ENCODE measurements around the gene CLIP2. TPM values are rescaled to one million over a fixed set of nuclear protein-coding genes. Genes with fewer than 3 reads are reported as not detected.
"Not testable (repeated sequence)": the region's sequence is repeated elsewhere in the genome, so short reads cannot be mapped to it uniquely, and the experiment has no call there.

CLIP2 gene
- polyA plus RNA-seq, 3 donors, result 1.1 to 5.2 (median 1.3) TPM

DNA sequence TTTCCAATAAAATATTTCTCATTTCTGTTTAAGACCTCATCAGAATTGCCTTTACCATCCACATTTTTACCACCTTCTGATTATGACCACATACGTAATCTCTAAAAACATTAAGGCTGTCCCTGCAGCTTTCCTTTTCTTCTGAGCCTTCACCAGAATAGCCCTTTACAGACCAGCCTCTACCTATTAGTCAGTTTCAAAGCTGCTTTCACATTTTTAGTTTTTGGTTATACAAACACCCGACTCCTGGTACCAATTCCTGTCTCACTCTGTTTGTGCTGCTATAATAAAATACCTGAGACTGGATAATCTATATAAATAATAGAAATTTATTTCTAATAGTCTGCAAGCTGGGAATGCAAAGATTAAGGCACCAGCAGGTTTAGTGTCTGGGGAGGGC lies 149.1 kb downstream of the CLIP2 start:
- H3K79me2 ChIP-seq (ENCODE audit: insufficient read depth, low read length), result no peaks in the 10 kb centered on the region
- H3K27ac Mint-ChIP-seq, result no peak overlapping the region

DNA sequence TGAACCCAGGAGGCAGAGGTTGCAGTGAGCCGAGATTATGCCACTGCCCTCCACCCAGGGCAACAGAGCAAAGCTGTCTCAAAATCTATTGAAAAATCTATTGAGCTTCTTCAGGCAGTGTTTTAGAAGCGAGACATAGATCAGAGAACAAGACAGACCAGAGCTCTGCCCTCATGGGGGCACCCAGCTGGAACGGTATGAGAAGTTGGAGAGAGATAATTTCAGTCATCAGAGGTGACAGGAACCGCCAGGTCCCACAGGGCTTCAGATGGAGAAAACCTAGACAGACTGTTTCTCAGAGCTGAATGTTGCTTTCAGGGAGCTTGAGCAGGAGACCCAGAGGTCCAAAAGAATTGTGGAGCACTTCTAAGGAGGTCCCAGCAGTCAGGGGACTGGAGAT lies 150.3 kb downstream of the CLIP2 start:
- Histone ChIP-seq H3K27me3 (ENCODE audit: control insufficient read depth in 2 of 2, insufficient read depth in 2 of 2, low read length in 2 of 2) (no peaks in the 10 kb centered on the region), H3K27ac (ENCODE audit: low read depth in 1 of 2, low read length in 2 of 2) (no peak overlapping the region), H3K36me3 (replicated peaks in 1 of 2; ENCODE audit: control insufficient read depth in 1 of 2, insufficient read depth in 2 of 2, low read length in 2 of 2) (no peaks in the 10 kb centered on the region), H2AFZ (ENCODE audit: insufficient read depth, low read depth, low read length, poor library complexity, severe bottlenecking) (no peak overlapping the region), H3K9ac (ENCODE audit: insufficient read depth, low read length, poor library complexity, severe bottlenecking) (no peak overlapping the region), H3K4me2 (replicated peaks; ENCODE audit: extremely low read depth, low read length, poor library complexity, severe bottlenecking) (no peak overlapping the region), H3K4me3 (replicated peaks in 1 of 3; ENCODE audit: low read depth in 2 of 3, low read length in 3 of 3) (no peak overlapping the region), H3K79me2 (ENCODE audit: insufficient read depth, low read length) (no peaks in the 10 kb centered on the region), H3K9me3 (replicated peaks in 1 of 2; ENCODE audit: control insufficient read depth in 1 of 2, insufficient read depth in 1 of 2, low read length in 2 of 2) (peaks cover 0 to 6% of the 10 kb centered on the region in 2 donors), H3K4me1 (ENCODE audit: control insufficient read depth in 1 of 2, insufficient read depth in 2 of 2, low read length in 2 of 2) (no peaks in the 10 kb centered on the region), H4K20me1 (ENCODE audit: insufficient read depth, low read length) (no peaks in the 10 kb centered on the region)
- intact Hi-C loops (cut with micrococcal nuclease), result no loop called here
- Mint-ChIP-seq H3K27me3 (ENCODE audit: low read depth in 3 of 3) (peaks cover 0 to 5% (median 2%) of the 10 kb centered on the region in 3 donors), H3K9me3 (peaks cover 2 to 24% (median 18%) of the 10 kb centered on the region in 7 donors), H3K4me3 (no peak overlapping the region), H3K27ac (peak overlapping the region in 1 of 7 donors; percentile 44), H3K36me3 (no peaks in the 10 kb centered on the region), H3K4me1 (no peaks in the 10 kb centered on the region)
- no peak for TF ChIP-seq CTCF (IDR thresholded peaks at IDR 0.05)
- whole genome bisulfite sequencing (ENCODE audit: insufficient coverage), result 96% methylated on average over 4 of the region's 4 CpGs
- no peak for DNase-seq

More for the DNA sequence above, 149.1 kb downstream of the CLIP2 start:
- 100% methylated on average over 1 of the region's 2 CpGs for WGBS (ENCODE audit: insufficient coverage)
- Histone ChIP-seq H3K4me1 (ENCODE audit: control insufficient read depth in 1 of 2, insufficient read depth in 2 of 2, low read length in 2 of 2) (no peaks in the 10 kb centered on the region), H3K4me3 (replicated peaks in 1 of 3; ENCODE audit: low read depth in 2 of 3, low read length in 3 of 3) (no peak overlapping the region), H3K36me3 (replicated peaks in 1 of 2; ENCODE audit: control insufficient read depth in 1 of 2, insufficient read depth in 2 of 2, low read length in 2 of 2) (no peaks in the 10 kb centered on the region), H3K9me3 (replicated peaks in 1 of 2; ENCODE audit: control insufficient read depth in 1 of 2, insufficient read depth in 1 of 2, low read length in 2 of 2) (peaks cover 0 to 6% of the 10 kb centered on the region in 2 donors), H3K4me2 (replicated peaks; ENCODE audit: extremely low read depth, low read length, poor library complexity, severe bottlenecking) (no peak overlapping the region), H3K27ac (ENCODE audit: low read depth in 1 of 2, low read length in 2 of 2) (no peak overlapping the region), H4K20me1 (ENCODE audit: insufficient read depth, low read length) (no peaks in the 10 kb centered on the region), H2AFZ (ENCODE audit: insufficient read depth, low read depth, low read length, poor library complexity, severe bottlenecking) (no peak overlapping the region), H3K27me3 (ENCODE audit: control insufficient read depth in 2 of 2, insufficient read depth in 2 of 2, low read length in 2 of 2) (no peaks in the 10 kb centered on the region), H3K9ac (ENCODE audit: insufficient read depth, low read length, poor library complexity, severe bottlenecking) (no peak overlapping the region)
- intact Hi-C loops (cut with micrococcal nuclease), result no loop called here
- Mint-ChIP-seq H3K36me3 (no peaks in the 10 kb centered on the region), H3K4me1 (no peaks in the 10 kb centered on the region), H3K4me3 (no peak overlapping the region), H3K9me3 (peaks cover 2 to 24% (median 18%) of the 10 kb centered on the region in 7 donors), H3K27me3 (ENCODE audit: low read depth in 3 of 3) (peaks cover 0 to 6% (median 2%) of the 10 kb centered on the region in 3 donors)
- no peak for DNase-seq
- TF ChIP-seq CTCF (IDR thresholded peaks at IDR 0.05), result no peak

DNA sequence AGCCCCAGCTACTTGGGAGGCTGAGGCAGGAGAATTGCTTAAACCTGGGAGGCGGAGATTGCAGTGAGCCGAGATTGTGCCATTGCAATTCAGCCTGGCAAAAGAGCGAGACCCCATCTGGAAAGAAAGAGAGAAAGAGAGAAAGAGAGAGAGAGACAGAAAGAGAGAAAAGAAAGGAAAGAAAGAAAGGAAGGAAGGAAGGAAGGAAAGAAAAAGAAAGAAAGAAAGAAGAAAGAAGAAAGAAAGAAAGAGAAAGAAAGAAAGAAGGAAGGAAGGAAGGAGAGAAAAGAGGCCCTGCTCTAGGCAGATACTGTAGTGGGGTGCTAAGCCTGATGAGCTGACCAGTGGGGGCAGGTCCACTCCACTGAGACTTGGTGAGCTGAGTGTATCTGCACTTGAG lies 150.9 kb downstream of the CLIP2 start:
- 94% methylated on average over 3 of the region's 3 CpGs for WGBS (ENCODE audit: insufficient coverage)
- not testable (repeated sequence) for H3K36me3 Mint-ChIP-seq, H3K4me1 Mint-ChIP-seq

More for the DNA sequence above, 150.9 kb downstream of the CLIP2 start:
- H3K4me3 Mint-ChIP-seq; H2AFZ ChIP-seq (ENCODE audit: insufficient read depth, low read depth, low read length, poor library complexity, severe bottlenecking); H3K36me3 ChIP-seq (replicated peaks in 1 of 2; ENCODE audit: control insufficient read depth in 1 of 2, insufficient read depth in 2 of 2, low read length in 2 of 2); H3K9me3 ChIP-seq (replicated peaks in 1 of 2; ENCODE audit: control insufficient read depth in 1 of 2, insufficient read depth in 1 of 2, low read length in 2 of 2); H3K4me2 ChIP-seq (replicated peaks; ENCODE audit: extremely low read depth, low read length, poor library complexity, severe bottlenecking); H3K4me1 ChIP-seq (ENCODE audit: control insufficient read depth in 1 of 2, insufficient read depth in 2 of 2, low read length in 2 of 2); intact Hi-C loops (cut with micrococcal nuclease); H3K79me2 ChIP-seq (ENCODE audit: insufficient read depth, low read length); H3K27me3 Mint-ChIP-seq (ENCODE audit: low read depth in 3 of 3); H4K20me1 ChIP-seq (ENCODE audit: insufficient read depth, low read length); DNase-seq; H3K4me3 ChIP-seq (replicated peaks in 1 of 3; ENCODE audit: low read depth in 2 of 3, low read length in 3 of 3); H3K27ac Mint-ChIP-seq; H3K9ac ChIP-seq (ENCODE audit: insufficient read depth, low read length, poor library complexity, severe bottlenecking); H3K27ac ChIP-seq (ENCODE audit: low read depth in 1 of 2, low read length in 2 of 2); H3K27me3 ChIP-seq (ENCODE audit: control insufficient read depth in 2 of 2, insufficient read depth in 2 of 2, low read length in 2 of 2): not testable (repeated sequence)
- H3K9me3 Mint-ChIP-seq, result peaks cover 2 to 24% (median 18%) of the 10 kb centered on the region in 7 donors

Data from CD14-positive monocyte (primary cell).